ENCODE results near the gene GPR108. TPM values are rescaled to one million over a fixed set of nuclear protein-coding genes. Genes with fewer than 3 reads are reported as not detected.

GPR108 gene
- polyA plus RNA-seq, 1 of the 3 experiments (the other 2 are of a cell fraction) = 54.2 TPM

DNA sequence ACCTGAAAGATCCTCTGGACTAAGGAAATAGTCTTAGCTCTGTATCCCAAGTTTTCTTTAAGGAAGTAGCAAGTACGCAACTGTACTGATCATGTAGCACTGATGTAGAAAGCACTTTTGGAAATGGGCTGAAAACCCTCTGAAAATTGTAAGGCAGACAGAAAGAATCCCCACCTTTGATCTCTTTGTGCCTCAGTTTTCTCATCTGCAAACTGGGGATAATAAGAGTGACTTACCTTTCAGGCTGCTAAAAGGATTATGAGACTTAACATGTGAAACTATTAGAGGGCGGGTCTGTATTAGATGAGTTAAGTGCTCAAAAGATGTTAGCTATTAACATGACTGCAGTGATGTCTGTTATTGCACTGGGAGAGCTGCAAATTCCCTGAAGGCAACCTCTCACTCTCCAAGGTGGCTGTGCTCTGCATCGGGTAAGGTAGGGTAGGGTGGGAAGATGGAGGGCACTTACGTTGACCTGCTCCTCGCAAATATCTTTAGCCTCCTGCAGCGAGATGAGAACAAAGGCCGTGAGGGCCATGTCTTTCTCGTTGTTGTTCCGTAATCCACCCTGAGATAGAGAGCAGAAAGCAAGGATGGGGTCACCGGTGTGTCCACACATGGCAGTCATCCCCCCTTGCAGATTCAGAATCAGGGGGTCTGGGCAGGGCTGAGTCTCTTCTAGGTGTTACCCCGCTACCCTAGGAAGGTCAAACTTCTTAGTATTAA, 47.1 kb downstream of the GPR108 start (continued):
- TF ChIP-seq, protein P1, sequence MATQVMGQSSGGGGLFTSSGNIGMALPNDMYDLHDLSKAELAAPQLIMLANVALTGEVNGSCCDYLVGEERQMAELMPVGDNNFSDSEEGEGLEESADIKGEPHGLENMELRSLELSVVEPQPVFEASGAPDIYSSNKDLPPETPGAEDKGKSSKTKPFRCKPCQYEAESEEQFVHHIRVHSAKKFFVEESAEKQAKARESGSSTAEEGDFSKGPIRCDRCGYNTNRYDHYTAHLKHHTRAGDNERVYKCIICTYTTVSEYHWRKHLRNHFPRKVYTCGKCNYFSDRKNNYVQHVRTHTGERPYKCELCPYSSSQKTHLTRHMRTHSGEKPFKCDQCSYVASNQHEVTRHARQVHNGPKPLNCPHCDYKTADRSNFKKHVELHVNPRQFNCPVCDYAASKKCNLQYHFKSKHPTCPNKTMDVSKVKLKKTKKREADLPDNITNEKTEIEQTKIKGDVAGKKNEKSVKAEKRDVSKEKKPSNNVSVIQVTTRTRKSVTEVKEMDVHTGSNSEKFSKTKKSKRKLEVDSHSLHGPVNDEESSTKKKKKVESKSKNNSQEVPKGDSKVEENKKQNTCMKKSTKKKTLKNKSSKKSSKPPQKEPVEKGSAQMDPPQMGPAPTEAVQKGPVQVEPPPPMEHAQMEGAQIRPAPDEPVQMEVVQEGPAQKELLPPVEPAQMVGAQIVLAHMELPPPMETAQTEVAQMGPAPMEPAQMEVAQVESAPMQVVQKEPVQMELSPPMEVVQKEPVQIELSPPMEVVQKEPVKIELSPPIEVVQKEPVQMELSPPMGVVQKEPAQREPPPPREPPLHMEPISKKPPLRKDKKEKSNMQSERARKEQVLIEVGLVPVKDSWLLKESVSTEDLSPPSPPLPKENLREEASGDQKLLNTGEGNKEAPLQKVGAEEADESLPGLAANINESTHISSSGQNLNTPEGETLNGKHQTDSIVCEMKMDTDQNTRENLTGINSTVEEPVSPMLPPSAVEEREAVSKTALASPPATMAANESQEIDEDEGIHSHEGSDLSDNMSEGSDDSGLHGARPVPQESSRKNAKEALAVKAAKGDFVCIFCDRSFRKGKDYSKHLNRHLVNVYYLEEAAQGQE (IDR thresholded peaks at IDR 0.05; ENCODE audit: low read depth, low read length) = no peak
- TF ChIP-seq, protein P2, sequence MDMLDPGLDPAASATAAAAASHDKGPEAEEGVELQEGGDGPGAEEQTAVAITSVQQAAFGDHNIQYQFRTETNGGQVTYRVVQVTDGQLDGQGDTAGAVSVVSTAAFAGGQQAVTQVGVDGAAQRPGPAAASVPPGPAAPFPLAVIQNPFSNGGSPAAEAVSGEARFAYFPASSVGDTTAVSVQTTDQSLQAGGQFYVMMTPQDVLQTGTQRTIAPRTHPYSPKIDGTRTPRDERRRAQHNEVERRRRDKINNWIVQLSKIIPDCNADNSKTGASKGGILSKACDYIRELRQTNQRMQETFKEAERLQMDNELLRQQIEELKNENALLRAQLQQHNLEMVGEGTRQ (IDR thresholded peaks at IDR 0.05; ENCODE audit: borderline replicate concordance, low read depth, low read length) = no peak
- TF ChIP-seq SMC3 (IDR thresholded peaks at IDR 0.05; ENCODE audit: low read depth, low read length) (no peak), FOXJ3 (CRISPR knock-in tag; IDR thresholded peaks at IDR 0.05) (no peak), IRF3 (IDR thresholded peaks at IDR 0.05; ENCODE audit: low read depth, low read length) (no peak), RCOR1 (IDR thresholded peaks at IDR 0.05; ENCODE audit: low read length) (no peak), POLR2AphosphoS5 (IDR thresholded peaks at IDR 0.05; ENCODE audit: low read depth, low read length) (no peak), GATA2 (CRISPR knock-in tag; IDR thresholded peaks at IDR 0.05) (no peak)

GRCh38 chr19:6687114-6687513, 50.3 kb downstream of the GPR108 start:
- TF ChIP-seq NFIC (IDR thresholded peaks at IDR 0.05; ENCODE audit: borderline replicate concordance) (no peak), JUND (IDR thresholded peaks at IDR 0.05) (no peak)
- no peak for DNase-seq

More at GRCh38 chr19:6687114-6687513, 50.3 kb downstream of the GPR108 start:
- H3K9me3 ChIP-seq = no peaks in the 10 kb centered on the region
- no peaks in the 10 kb centered on the region for H3K36me3 ChIP-seq (replicated peaks in 1 of 2; ENCODE audit: control insufficient read depth in 1 of 2, insufficient read depth in 2 of 2, low read length in 1 of 2)
- ChIA-PET POLR2A (no interaction called here), CTCF (no interaction called here)
- no peaks in the 10 kb centered on the region for H3K4me1 ChIP-seq (ENCODE audit: control insufficient read depth in 1 of 2, insufficient read depth in 2 of 2, low read depth in 1 of 2, low read length in 1 of 2)
- H3K4me2 ChIP-seq = no peak overlapping the region
- no peaks in the 10 kb centered on the region for H4K20me1 ChIP-seq (ENCODE audit: insufficient read depth)
- H3F3A ChIP-seq (replicated peaks; ENCODE audit: insufficient read depth) = no peaks in the 10 kb centered on the region
- H3K9ac ChIP-seq = no peak overlapping the region
- H3K27ac ChIP-seq (ENCODE audit: low read depth in 2 of 2, low read length in 1 of 2) = no peak overlapping the region
- H3K4me3 ChIP-seq (ENCODE audit: low read depth in 2 of 2, low read length in 1 of 2) = no peak overlapping the region
- H2AFZ ChIP-seq (ENCODE audit: low read depth) = no peak overlapping the region
- WGBS (ENCODE audit: low lambda C conversion rate) = 33% methylated on average over 5 of the region's 5 CpGs
- no peaks in the 10 kb centered on the region for H3K9me2 ChIP-seq
- H3K79me2 ChIP-seq (ENCODE audit: insufficient read depth) = no peaks in the 10 kb centered on the region
- H3K27me3 ChIP-seq (ENCODE audit: insufficient read depth) = peaks cover 21% of the 10 kb centered on the region; the same call in 1 of the 2 replicates

Measured in SK-N-SH (cell line).